Effector CD4-positive, alpha-beta T cell (primary cell): ENCODE data around the gene IQCK.
"Not testable (repeated sequence)": the region's sequence is repeated elsewhere in the genome, so short reads cannot be mapped to it uniquely, and the experiment has no call there.

Experiments used
- DNase-seq: peaks from one replicate; pipeline ENCODE4 v3.0.0-alpha.2; 2020

IQCK gene

GRCh38 chr16:19700319-19700781 is 17.7 kb upstream of the IQCK start:
- DNase-seq = no peak

- no peak for DNase-seq
Observed at GRCh38 chr16:19701091-19701490, 17.0 kb upstream of the IQCK start.

GRCh38 chr16:19703172-19703889 is 14.7 kb upstream of the IQCK start:
- DNase-seq = no peak

- DNase-seq = no peak
Observed at GRCh38 chr16:19704321-19705145, 13.5 kb upstream of the IQCK start.

GRCh38 chr16:19705146-19705501 is 12.9 kb upstream of the IQCK start:
- DNase-seq = no peak

- DNase-seq = no peak
Observed at GRCh38 chr16:19705843-19706242, 12.2 kb upstream of the IQCK start.

GRCh38 chr16:19706846-19707245 is 11.2 kb upstream of the IQCK start:
- DNase-seq = no peak

GRCh38 chr16:19707569-19708295 is 10.3 kb upstream of the IQCK start:
- DNase-seq = no peak

GRCh38 chr16:19708296-19709205 is 9.5 kb upstream of the IQCK start:
- no peak for DNase-seq

- no peak for DNase-seq
Observed at GRCh38 chr16:19709381-19710136, 8.5 kb upstream of the IQCK start.

- no peak for DNase-seq
Observed at GRCh38 chr16:19710191-19710908, 7.7 kb upstream of the IQCK start.

GRCh38 chr16:19710991-19711545 is 7.0 kb upstream of the IQCK start:
- no peak for DNase-seq

GRCh38 chr16:19711643-19712042 is 6.4 kb upstream of the IQCK start:
- DNase-seq = no peak

GRCh38 chr16:19712418-19713058 is 5.5 kb upstream of the IQCK start:
- DNase-seq = no peak

- DNase-seq = no peak
Observed at GRCh38 chr16:19713697-19714096, 4.4 kb upstream of the IQCK start.

GRCh38 chr16:19715566-19715965 is 2.5 kb upstream of the IQCK start:
- no peak for DNase-seq

- no peak for DNase-seq
Observed at GRCh38 chr16:19716183-19716582, 1.9 kb upstream of the IQCK start.

GRCh38 chr16:19716728-19717127 is 1.3 kb upstream of the IQCK start:
- DNase-seq = not testable (repeated sequence)

- DNase-seq = no peak
Observed at GRCh38 chr16:19717314-19717713, 757 bp upstream of the IQCK start.

- no peak for DNase-seq
Observed at GRCh38 chr16:19718624-19718965, 524 bp downstream of the IQCK start.
